ENCODE data around the gene CNNM4.
"Not testable (repeated sequence)": the region's sequence is repeated elsewhere in the genome, so short reads cannot be mapped to it uniquely, and the experiment has no call there.

Gene CNNM4

GRCh38 chr2:96783388-96783787, 22.7 kb downstream of the CNNM4 start:
- H3K27ac ChIP-seq, result no peak overlapping the region
- TF ChIP-seq CTCF (conservative IDR thresholded peaks at IDR 0.05) (no peak), ZFX (IDR thresholded peaks at IDR 0.05) (no peak)

GRCh38 chr2:96787411-96787810, 26.7 kb downstream of the CNNM4 start:
- H3K27ac ChIP-seq, result peak overlapping the region; percentile 37; the same call in 1 of the 2 replicates
- no peak for TF ChIP-seq ZFX (IDR thresholded peaks at IDR 0.05)
- TF ChIP-seq CTCF (conservative IDR thresholded peaks at IDR 0.05), result no peak

GRCh38 chr2:96788442-96789244, 27.9 kb downstream of the CNNM4 start:
- peak overlapping the region; percentile 37 for H3K27ac ChIP-seq
- TF ChIP-seq ZFX (IDR thresholded peaks at IDR 0.05) (no peak), CTCF (conservative IDR thresholded peaks at IDR 0.05) (no peak)

- TF ChIP-seq CTCF (conservative IDR thresholded peaks at IDR 0.05) (no peak), ZFX (IDR thresholded peaks at IDR 0.05) (no peak)
- H3K27ac ChIP-seq, result peak overlapping the region; percentile 37; the same call in 1 of the 2 replicates
These were observed 28.5 kb downstream of the CNNM4 start for GRCh38 chr2:96789245-96789617.

GRCh38 chr2:96792772-96793749, 32.4 kb downstream of the CNNM4 start:
- H3K27ac ChIP-seq, result no peak overlapping the region

GRCh38 chr2:96795076-96795475, 34.4 kb downstream of the CNNM4 start:
- TF ChIP-seq ZFX (IDR thresholded peaks at IDR 0.05), result no peak
- no peak overlapping the region for H3K27ac ChIP-seq

More at GRCh38 chr2:96792772-96793749, 32.4 kb downstream of the CNNM4 start:
- no peak for TF ChIP-seq CTCF (conservative IDR thresholded peaks at IDR 0.05)
- no peak for TF ChIP-seq ZFX (IDR thresholded peaks at IDR 0.05)

GRCh38 chr2:96796497-96796896, 35.8 kb downstream of the CNNM4 start:
- not testable (repeated sequence) for H3K27ac ChIP-seq

- no peak overlapping the region for H3K27ac ChIP-seq
- TF ChIP-seq ZFX (IDR thresholded peaks at IDR 0.05) (no peak), CTCF (conservative IDR thresholded peaks at IDR 0.05) (no peak)
These were observed 36.4 kb downstream of the CNNM4 start for GRCh38 chr2:96797066-96797625.
